Ishikawa (cell line): ENCODE results near the gene DELE1.

Experiments
- CEBPB ChIP-seq: IDR thresholded peaks from 2 replicates; pipeline ENCODE4 v1.6.1; 2012
- EGR1 ChIP-seq: IDR thresholded peaks from 2 replicates; pipeline ENCODE4 v1.6.1; 2012
- EP300 ChIP-seq: IDR thresholded peaks from 2 replicates; pipeline ENCODE4 v1.6.1; 2012; ENCODE audit warnings: borderline replicate concordance
- FOXM1 ChIP-seq: IDR thresholded peaks from 2 replicates; pipeline ENCODE4 v1.6.1; 2012; ENCODE audit warnings: low read depth, borderline replicate concordance
- MAX ChIP-seq: IDR thresholded peaks from 2 replicates; pipeline ENCODE4 v1.6.1; 2012
- NFIC ChIP-seq: IDR thresholded peaks from 2 replicates; pipeline ENCODE4 v1.6.1; 2012
- RAD21 ChIP-seq: IDR thresholded peaks from 2 replicates; pipeline ENCODE4 v1.6.1; 2012; ENCODE audit warnings: low read depth
- REST ChIP-seq: IDR thresholded peaks from 2 replicates; pipeline ENCODE4 v1.6.1; 2012; ENCODE audit warnings: low read depth, mild to moderate bottlenecking
- TAF1 ChIP-seq: IDR thresholded peaks from 2 replicates; pipeline ENCODE4 v1.6.1; 2012; ENCODE audit warnings: low read depth, mild to moderate bottlenecking
- USF1 ChIP-seq: IDR thresholded peaks from 2 replicates; pipeline ENCODE4 v1.6.1; 2012
- YY1 ChIP-seq: IDR thresholded peaks from 2 replicates; pipeline ENCODE4 v1.6.1; 2012; ENCODE audit warnings: low read depth
- ZBTB7A ChIP-seq: IDR thresholded peaks from 2 replicates; pipeline ENCODE4 v1.6.1; 2012; ENCODE audit warnings: low read depth

- TF ChIP-seq REST (no peak), CEBPB (no peak), EGR1 (no peak), FOXM1 (no peak), USF1 (no peak), TAF1 (no peak), MAX (no peak), ZBTB7A (no peak), YY1 (no peak), RAD21 (no peak), EP300 (no peak), NFIC (no peak)
Observed at GRCh38 chr5:141875022-141875740, 48.5 kb upstream of the DELE1 start.
